ENCODE results near the gene NCKAP5.

DNA sequence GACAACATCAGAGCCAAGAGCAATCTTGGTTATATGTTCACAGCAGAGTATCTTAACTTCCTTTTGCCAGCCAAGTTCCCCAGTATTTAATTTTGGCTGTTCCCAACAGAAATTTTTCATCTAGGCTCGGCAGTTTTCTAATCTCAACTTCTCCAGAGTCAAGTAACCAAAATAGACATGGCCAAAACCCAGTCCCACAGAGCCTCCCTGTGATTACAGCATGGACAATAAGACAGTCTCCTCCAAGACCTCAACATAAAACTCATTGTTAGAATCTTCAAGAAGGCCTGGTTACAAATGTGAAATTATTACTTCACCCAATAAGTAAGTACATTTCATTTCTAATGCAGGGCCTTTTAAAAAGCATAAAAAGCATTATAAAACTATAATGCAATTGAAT is 445.7 kb downstream of the NCKAP5 start:
- TF ChIP-seq, protein P1, sequence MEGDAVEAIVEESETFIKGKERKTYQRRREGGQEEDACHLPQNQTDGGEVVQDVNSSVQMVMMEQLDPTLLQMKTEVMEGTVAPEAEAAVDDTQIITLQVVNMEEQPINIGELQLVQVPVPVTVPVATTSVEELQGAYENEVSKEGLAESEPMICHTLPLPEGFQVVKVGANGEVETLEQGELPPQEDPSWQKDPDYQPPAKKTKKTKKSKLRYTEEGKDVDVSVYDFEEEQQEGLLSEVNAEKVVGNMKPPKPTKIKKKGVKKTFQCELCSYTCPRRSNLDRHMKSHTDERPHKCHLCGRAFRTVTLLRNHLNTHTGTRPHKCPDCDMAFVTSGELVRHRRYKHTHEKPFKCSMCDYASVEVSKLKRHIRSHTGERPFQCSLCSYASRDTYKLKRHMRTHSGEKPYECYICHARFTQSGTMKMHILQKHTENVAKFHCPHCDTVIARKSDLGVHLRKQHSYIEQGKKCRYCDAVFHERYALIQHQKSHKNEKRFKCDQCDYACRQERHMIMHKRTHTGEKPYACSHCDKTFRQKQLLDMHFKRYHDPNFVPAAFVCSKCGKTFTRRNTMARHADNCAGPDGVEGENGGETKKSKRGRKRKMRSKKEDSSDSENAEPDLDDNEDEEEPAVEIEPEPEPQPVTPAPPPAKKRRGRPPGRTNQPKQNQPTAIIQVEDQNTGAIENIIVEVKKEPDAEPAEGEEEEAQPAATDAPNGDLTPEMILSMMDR (IDR thresholded peaks at IDR 0.05; ENCODE audit: poor library complexity), result no peak
- TF ChIP-seq EZH2 (IDR thresholded peaks at IDR 0.05; ENCODE audit: borderline replicate concordance), result no peak
